SK-N-SH (cell line): ENCODE results near the gene ELMO2. TPM values are rescaled to one million over a fixed set of nuclear protein-coding genes. Genes with fewer than 3 reads are reported as not detected.
A peak's percentile ranks its signal among the peaks of the same experiment; 100 is the strongest.

ENCODE experiments used
- CTCF ChIA-PET: fragments of 300-600, 350-600 bp; formaldehyde crosslinking; extraction: SDS; loops from one replicate; lab custom pipeline; 2021; lab: Yijun Ruan, JAX
- POLR2A ChIA-PET: fragments of 350-600 bp; sonication (Branson Sonifier 250); formaldehyde crosslinking; extraction: SDS; loops from one replicate; lab custom pipeline; 2020; ENCODE audit warnings: antibody characterized with exemption, inconsistent platforms; lab: Yijun Ruan, JAX
- DNase-seq: peaks from one replicate; pipeline ENCODE4 v3.0.0; 2012
- H2AFZ ChIP-seq: fragments of 200-600 bp; sonication (generic); 2 replicates; pipeline ENCODE4 v1.8.1; 2016; ENCODE audit warnings: antibody characterized with exemption, mild to moderate bottlenecking, low read depth
- H3F3A ChIP-seq: fragments of 200-600 bp; sonication (generic); replicated peaks from 2 replicates; pipeline ENCODE3; 2016; ENCODE audit warnings: antibody characterized with exemption, mild to moderate bottlenecking; ENCODE audit not compliant: insufficient read depth
- H3K27ac ChIP-seq, 2 experiments: fragments of 200-500 bp in 1 of 2; fragments of 200-600 bp in 1 of 2; sonication (Bioruptor generic) in 1 of 2; sonication (generic), shearing (Covaris generic) in 1 of 2; 2 replicates each; pipeline versions ENCODE4 v1.5.1 to v1.6.1; 2014 to 2016; ENCODE audit warnings: low read depth in 2 of 2, inconsistent platforms in 1 of 2, low read length in 1 of 2, mild to moderate bottlenecking in 1 of 2, mixed read lengths in 1 of 2
- H3K27me3 ChIP-seq: fragments of 200-600 bp; sonication (generic), shearing (Covaris generic); 2 replicates; pipeline ENCODE4 v1.6.1; 2016; ENCODE audit warnings: mixed run types; ENCODE audit not compliant: insufficient read depth
- H3K36me3 ChIP-seq, 2 experiments: fragments of 200-500 bp in 1 of 2; fragments of 200-600 bp in 1 of 2; sonication (Bioruptor generic) in 1 of 2; sonication (generic) in 1 of 2; replicated peaks in 1 of 2; 2 replicates each; pipeline versions ENCODE3 to v1.5.1; 2014 to 2016; ENCODE audit warnings: low read length in 1 of 2, mild to moderate bottlenecking in 1 of 2; ENCODE audit not compliant: insufficient read depth in 2 of 2, control insufficient read depth in 1 of 2
- H3K4me1 ChIP-seq, 2 experiments: fragments of 200-500 bp in 1 of 2; fragments of 200-600 bp in 1 of 2; sonication (Bioruptor generic) in 1 of 2; sonication (generic), shearing (Covaris generic) in 1 of 2; 2 replicates each; pipeline versions ENCODE4 v1.5.1 to v1.6.1; 2014 to 2016; ENCODE audit warnings: low read depth in 1 of 2, low read length in 1 of 2, mixed run types in 1 of 2; ENCODE audit not compliant: insufficient read depth in 2 of 2, control insufficient read depth in 1 of 2
- H3K4me2 ChIP-seq: fragments of 200-600 bp; sonication (generic), shearing (Covaris generic); 2 replicates; pipeline ENCODE4 v1.6.1; 2017; ENCODE audit warnings: mixed run types
- H3K4me3 ChIP-seq, 2 experiments: fragments of 200-500 bp in 1 of 2; fragments of 200-600 bp in 1 of 2; sonication (Bioruptor generic) in 1 of 2; sonication (generic), shearing (Covaris generic) in 1 of 2; 2 replicates each; pipeline versions ENCODE4 v1.5.1 to v1.8.1; 2014 to 2016; ENCODE audit warnings: low read depth in 2 of 2, inconsistent platforms in 1 of 2, low read length in 1 of 2, mild to moderate bottlenecking in 1 of 2, mixed read lengths in 1 of 2, moderate library complexity in 1 of 2
- H3K79me2 ChIP-seq: fragments of 200-600 bp; sonication (generic); 2 replicates; pipeline ENCODE4 v1.8.1; 2017; ENCODE audit warnings: mild to moderate bottlenecking; ENCODE audit not compliant: insufficient read depth
- H3K9ac ChIP-seq: fragments of 200-600 bp; sonication (generic); 2 replicates; pipeline ENCODE4 v1.6.1; 2017; ENCODE audit warnings: mixed run types
- H3K9me2 ChIP-seq: fragments of 200-600 bp; sonication (generic); 2 replicates; pipeline ENCODE4 v1.6.1; 2017; ENCODE audit warnings: mixed run types
- H3K9me3 ChIP-seq: fragments of 200-600 bp; sonication (generic); 2 replicates; pipeline ENCODE4 v1.6.1; 2017; ENCODE audit warnings: mixed run types, mild to moderate bottlenecking, moderate library complexity
- H4K20me1 ChIP-seq: fragments of 200-600 bp; sonication (generic); 2 replicates; pipeline ENCODE4 v1.6.1; 2017; ENCODE audit warnings: mild to moderate bottlenecking, mixed run types; ENCODE audit not compliant: insufficient read depth
- EP300 ChIP-seq, 2 experiments: IDR thresholded peaks; 2 replicates each; pipeline versions ENCODE4 v1.4.0 to v1.6.1; 2012; ENCODE audit warnings: borderline replicate concordance in 1 of 2, low read depth in 1 of 2, low read length in 1 of 2
- EZH2phosphoT487 ChIP-seq: fragments of 200-600 bp; sonication (generic); IDR thresholded peaks from 2 replicates; pipeline ENCODE4 v1.6.1; 2017; ENCODE audit warnings: low read depth, mixed run types, mild to moderate bottlenecking, antibody characterized with exemption, moderate library complexity, borderline replicate concordance
- FOXJ3 ChIP-seq: sonication (generic); formaldehyde crosslinking; IDR thresholded peaks from 2 replicates; pipeline ENCODE4 v1.5.1; 2020; ENCODE audit warnings: mild to moderate bottlenecking, missing genetic modification reagents
- IRF3 ChIP-seq: fragments of 150-350 bp; IDR thresholded peaks from 2 replicates; pipeline ENCODE4 v1.6.1; 2016; ENCODE audit warnings: mild to moderate bottlenecking, low read depth, low read length
- MAX ChIP-seq: IDR thresholded peaks from 2 replicates; pipeline ENCODE4 v1.4.0; 2012; ENCODE audit warnings: low read depth
- MXI1 ChIP-seq: IDR thresholded peaks from 2 replicates; pipeline ENCODE4 v1.6.1; 2012; ENCODE audit warnings: mild to moderate bottlenecking, low read depth, low read length, improper control_type of control experiment
- NFIC ChIP-seq: IDR thresholded peaks from 2 replicates; pipeline ENCODE4 v1.4.0; 2012; ENCODE audit warnings: borderline replicate concordance
- POLR2AphosphoS5 ChIP-seq: IDR thresholded peaks from 2 replicates; pipeline ENCODE4 v1.6.1; 2012; ENCODE audit warnings: low read depth, low read length
- REST ChIP-seq: IDR thresholded peaks from 2 replicates; pipeline ENCODE4 v1.6.1; 2012; ENCODE audit warnings: mild to moderate bottlenecking, low read depth, low read length, moderate library complexity
- TCF12 ChIP-seq: IDR thresholded peaks from 2 replicates; pipeline ENCODE4 v1.4.0; 2012
- USF2 ChIP-seq: fragments of 150-350 bp; IDR thresholded peaks from 2 replicates; pipeline ENCODE4 v1.6.1; 2017; ENCODE audit warnings: antibody characterized with exemption, low read length, low read depth, borderline replicate concordance
- YY1 ChIP-seq: IDR thresholded peaks from 2 replicates; pipeline ENCODE4 v1.4.0; 2012; ENCODE audit warnings: low read depth, mild to moderate bottlenecking
- ZBTB33 ChIP-seq: IDR thresholded peaks from 2 replicates; pipeline ENCODE4 v1.4.0; 2012; ENCODE audit warnings: low read depth, borderline replicate concordance
- WGBS: methylation state at CpG from one replicate; pipeline ENCODE4 v1.1.6; 2017; ENCODE audit warnings: low lambda C conversion rate; 5-methylcytosine and 5-hydroxymethylcytosine counted together
- polyA plus RNA-seq, 3 experiments: library from polyadenylated mRNA; depleted of rRNA; stranded (reverse); fragments of >200 nt; gene quantifications; 2 replicates each; pipeline ENCODE4 v1.2.3, GENCODE V29; 2012

ELMO2 gene
- polyA plus RNA-seq, 1 of the 3 experiments (the other 2 are of a cell fraction) = 32.1 TPM

GRCh38 chr20:46364670-46365486 is 41.5 kb downstream of the ELMO2 start:
- H3K4me2 ChIP-seq = peak overlapping the region; percentile 88
- no peaks in the 10 kb centered on the region for H3K9me3 ChIP-seq
- peak overlapping the region; percentile 86 for H2AFZ ChIP-seq
- peak overlapping the region; percentile 77 to 84 for H3K4me3 ChIP-seq
- no peaks in the 10 kb centered on the region for H3K27me3 ChIP-seq
- peaks cover 24% of the 10 kb centered on the region for H4K20me1 ChIP-seq
- H3K4me1 ChIP-seq = peaks cover 0 to 33% of the 10 kb centered on the region in 2 experiments; a peak in 2 of 4 replicates
- H3K36me3 ChIP-seq = peaks cover 23 to 56% of the 10 kb centered on the region in 2 experiments
- CTCF ChIA-PET = interaction anchor here (0.9 to 4.8 kb wide), 8 partner anchors 16 to 317 kb away, joined by 3 to 17 read pairs (median 4); partner anchors contain the start of gene ELMO2
- TF ChIP-seq IRF3 = no peak
- no peak for TF ChIP-seq NFIC
- TF ChIP-seq, all 33 proteins: peak for 0
- H3K79me2 ChIP-seq = peaks cover 35% of the 10 kb centered on the region
- peak overlapping the region; percentile 52 for H3K9ac ChIP-seq
- WGBS = 65% methylated on average over 8 of the region's 10 CpGs
- peaks cover 5% of the 10 kb centered on the region for H3F3A ChIP-seq
- H3K9me2 ChIP-seq = no peaks in the 10 kb centered on the region
- POLR2A ChIA-PET = interaction anchor here (0.6 to 1.9 kb wide), 9 partner anchors 9 to 430 kb away, joined by 3 to 10 read pairs (median 4); partner anchors contain the start of gene ELMO2
- no peak for DNase-seq
- peak overlapping the region; percentile 23 to 96; a peak in 3 of 4 replicates for H3K27ac ChIP-seq

- H3K36me3 ChIP-seq = peaks cover 20 to 50% of the 10 kb centered on the region in 2 experiments
- H3K79me2 ChIP-seq = peaks cover 35% of the 10 kb centered on the region
- CTCF ChIA-PET = interaction anchor here (1.1 to 4.8 kb wide), 6 partner anchors 15 to 235 kb away, joined by 3 to 17 read pairs (median 8); partner anchors contain the start of gene ELMO2
- H3K9me2 ChIP-seq = no peaks in the 10 kb centered on the region
- POLR2A ChIA-PET = interaction anchor here (0.6 to 1.9 kb wide), 12 partner anchors 8 to 429 kb away, joined by 3 to 10 read pairs (median 4); partner anchors contain the start of gene ELMO2
- H3K9ac ChIP-seq = peak overlapping the region; percentile 94
- DNase-seq = peak; percentile 97
- 5% methylated on average over 13 of the region's 64 CpGs for WGBS
- peaks cover 5% of the 10 kb centered on the region for H3F3A ChIP-seq
- peak overlapping the region; percentile 77 to 84 for H3K4me3 ChIP-seq
- peaks cover 0 to 33% of the 10 kb centered on the region in 2 experiments; a peak in 2 of 4 replicates for H3K4me1 ChIP-seq
- peak overlapping the region; percentile 92 to 96 for H3K27ac ChIP-seq
- peak overlapping the region; percentile 86 for H2AFZ ChIP-seq
- no peaks in the 10 kb centered on the region for H3K27me3 ChIP-seq
- peak overlapping the region; percentile 88 for H3K4me2 ChIP-seq
- H4K20me1 ChIP-seq = peaks cover 24% of the 10 kb centered on the region
- H3K9me3 ChIP-seq = no peaks in the 10 kb centered on the region
- TF ChIP-seq YY1 = no peak
- TF ChIP-seq NFIC = no peak
- TF ChIP-seq POLR2AphosphoS5 = peak; percentile 92
- TF ChIP-seq ZBTB33 = no peak
- TF ChIP-seq REST = 0 out of 2 replicates have a peak, but pooled peaks have one; percentile 2
- no peak for TF ChIP-seq FOXJ3
- no peak for TF ChIP-seq EZH2phosphoT487
- TF ChIP-seq TCF12 = no peak
- TF ChIP-seq EP300 (IDR thresholded peaks at IDR 0.05; ENCODE audit: borderline replicate concordance in 1 of 2, low read depth in 1 of 2, low read length in 1 of 2) = no peak
- peak; percentile 48; the same call in 1 of the 2 replicates for TF ChIP-seq USF2
- TF ChIP-seq MAX = peak; percentile 75
- TF ChIP-seq MXI1 = peak; percentile 93
Observed at GRCh38 chr20:46363874-46364669, 42.3 kb downstream of the ELMO2 start.
